ENCODE data around the gene FASN.

FASN gene

GRCh38 chr17:82049521-82049971 is 48.5 kb downstream of the FASN start:
- Histone ChIP-seq H3K9me2 (replicated peaks; ENCODE audit: insufficient read depth, low read length) (no peaks in the 10 kb centered on the region), H3K4me2 (ENCODE audit: low read depth, low read length) (no peak overlapping the region), H4K20me1 (ENCODE audit: insufficient read depth, low read length) (no peaks in the 10 kb centered on the region), H3K36me3 (replicated peaks; ENCODE audit: insufficient read depth, low read length) (no peaks in the 10 kb centered on the region; the same call in 1 of the 2 replicates), H3K9ac (ENCODE audit: low read length) (no peak overlapping the region), H3K27ac (ENCODE audit: low read length) (no peak overlapping the region), H3K79me2 (ENCODE audit: low read length) (peaks cover 24% of the 10 kb centered on the region), H3K4me3 (ENCODE audit: low read length) (no peak overlapping the region), H3K27me3 (replicated peaks; ENCODE audit: insufficient read depth, low read length) (no peaks in the 10 kb centered on the region), H3K9me3 (replicated peaks; ENCODE audit: insufficient read depth, low read length) (no peaks in the 10 kb centered on the region), H3F3A (ENCODE audit: insufficient read depth, low read length) (no peaks in the 10 kb centered on the region), H2AFZ (ENCODE audit: low read length) (no peak overlapping the region), H3K4me1 (ENCODE audit: low read length) (peaks cover 7% of the 10 kb centered on the region; the same call in 1 of the 2 replicates)
- DNase-seq: no peak
- TF ChIP-seq CTCF (IDR thresholded peaks at IDR 0.05; ENCODE audit: low read length): no peak
- TF ChIP-seq EZH2phosphoT487 (IDR thresholded peaks at IDR 0.05; ENCODE audit: low read length): no peak
- no peak for TF ChIP-seq EZH2 (optimal IDR thresholded peaks at IDR 0.05; ENCODE audit: low read depth, low read length)

DNA sequence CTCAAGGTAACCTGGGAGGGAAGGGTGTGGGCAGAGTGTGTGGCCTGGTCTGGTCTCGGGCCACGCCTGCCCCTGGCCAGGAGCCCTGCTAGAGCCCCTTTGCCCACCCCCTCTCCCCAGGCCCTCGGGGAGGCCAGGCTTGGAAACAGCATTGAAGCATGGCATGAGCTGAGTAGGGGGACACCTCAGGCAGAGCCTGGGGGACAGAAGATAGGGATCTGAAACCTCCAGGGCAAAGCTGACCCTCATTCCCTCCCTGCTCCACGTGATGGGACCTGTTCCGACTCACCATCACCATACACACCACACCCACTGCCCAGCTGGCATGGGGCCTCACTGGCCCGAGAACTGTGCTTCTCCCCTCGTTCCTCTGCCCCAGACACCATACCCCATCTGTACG is 48.9 kb downstream of the FASN start:
- Histone ChIP-seq H3K9ac (ENCODE audit: low read length) (no peak overlapping the region), H4K20me1 (ENCODE audit: insufficient read depth, low read length) (no peaks in the 10 kb centered on the region), H3K79me2 (ENCODE audit: low read length) (peaks cover 24% of the 10 kb centered on the region), H3K4me2 (ENCODE audit: low read depth, low read length) (no peak overlapping the region), H3K9me2 (replicated peaks; ENCODE audit: insufficient read depth, low read length) (no peaks in the 10 kb centered on the region), H3K36me3 (replicated peaks; ENCODE audit: insufficient read depth, low read length) (no peaks in the 10 kb centered on the region; the same call in 1 of the 2 replicates), H3K4me1 (ENCODE audit: low read length) (peaks cover 7% of the 10 kb centered on the region; the same call in 1 of the 2 replicates), H2AFZ (ENCODE audit: low read length) (no peak overlapping the region), H3K27ac (ENCODE audit: low read length) (no peak overlapping the region), H3K9me3 (replicated peaks; ENCODE audit: insufficient read depth, low read length) (no peaks in the 10 kb centered on the region), H3F3A (ENCODE audit: insufficient read depth, low read length) (no peaks in the 10 kb centered on the region), H3K27me3 (replicated peaks; ENCODE audit: insufficient read depth, low read length) (no peaks in the 10 kb centered on the region), H3K4me3 (ENCODE audit: low read length) (no peak overlapping the region)
- DNase-seq: no peak
- no peak for TF ChIP-seq EZH2phosphoT487 (IDR thresholded peaks at IDR 0.05; ENCODE audit: low read length)

DNA sequence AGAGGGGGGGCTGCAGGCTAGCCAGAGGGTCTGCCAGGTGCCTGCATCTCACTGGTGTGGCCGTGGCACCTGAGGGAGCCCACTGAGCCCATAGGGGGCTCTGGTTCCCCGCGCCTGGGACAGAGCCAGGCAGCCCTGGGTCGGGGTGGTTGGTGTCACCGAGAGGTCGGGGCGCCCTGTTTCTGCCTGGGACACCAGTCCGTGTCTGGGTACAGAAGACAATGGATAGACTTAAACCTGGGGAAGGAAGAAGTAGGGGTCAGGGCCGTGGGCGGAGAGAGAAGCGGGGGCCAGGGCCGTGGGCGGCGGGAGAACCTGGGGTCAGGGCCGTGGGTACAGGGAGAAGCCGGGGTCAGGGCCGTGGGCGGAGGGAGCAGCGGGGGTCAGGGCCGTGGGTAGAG is 49.5 kb downstream of the FASN start:
- H3K79me2 ChIP-seq (ENCODE audit: low read length): peaks cover 19% of the 10 kb centered on the region
- H3K36me3 ChIP-seq (replicated peaks; ENCODE audit: insufficient read depth, low read length): no peaks in the 10 kb centered on the region; the same call in 1 of the 2 replicates
- H2AFZ ChIP-seq (ENCODE audit: low read length): no peak overlapping the region
- no peaks in the 10 kb centered on the region for H3K9me3 ChIP-seq (replicated peaks; ENCODE audit: insufficient read depth, low read length)
- no peaks in the 10 kb centered on the region for H4K20me1 ChIP-seq (ENCODE audit: insufficient read depth, low read length)
- no peak overlapping the region for H3K4me2 ChIP-seq (ENCODE audit: low read depth, low read length)
- H3K9ac ChIP-seq (ENCODE audit: low read length): no peak overlapping the region
- peaks cover 7% of the 10 kb centered on the region; the same call in 1 of the 2 replicates for H3K4me1 ChIP-seq (ENCODE audit: low read length)
- no peaks in the 10 kb centered on the region for H3K9me2 ChIP-seq (replicated peaks; ENCODE audit: insufficient read depth, low read length)
- no peaks in the 10 kb centered on the region for H3F3A ChIP-seq (ENCODE audit: insufficient read depth, low read length)
- H3K4me3 ChIP-seq (ENCODE audit: low read length): no peak overlapping the region
- H3K27ac ChIP-seq (ENCODE audit: low read length): no peak overlapping the region
- TF ChIP-seq CTCF (IDR thresholded peaks at IDR 0.05; ENCODE audit: low read length) (no peak), EZH2 (optimal IDR thresholded peaks at IDR 0.05; ENCODE audit: low read depth, low read length) (no peak), EZH2phosphoT487 (IDR thresholded peaks at IDR 0.05; ENCODE audit: low read length) (no peak)
- H3K27me3 ChIP-seq (replicated peaks; ENCODE audit: insufficient read depth, low read length): no peaks in the 10 kb centered on the region
- DNase-seq: no peak

DNA sequence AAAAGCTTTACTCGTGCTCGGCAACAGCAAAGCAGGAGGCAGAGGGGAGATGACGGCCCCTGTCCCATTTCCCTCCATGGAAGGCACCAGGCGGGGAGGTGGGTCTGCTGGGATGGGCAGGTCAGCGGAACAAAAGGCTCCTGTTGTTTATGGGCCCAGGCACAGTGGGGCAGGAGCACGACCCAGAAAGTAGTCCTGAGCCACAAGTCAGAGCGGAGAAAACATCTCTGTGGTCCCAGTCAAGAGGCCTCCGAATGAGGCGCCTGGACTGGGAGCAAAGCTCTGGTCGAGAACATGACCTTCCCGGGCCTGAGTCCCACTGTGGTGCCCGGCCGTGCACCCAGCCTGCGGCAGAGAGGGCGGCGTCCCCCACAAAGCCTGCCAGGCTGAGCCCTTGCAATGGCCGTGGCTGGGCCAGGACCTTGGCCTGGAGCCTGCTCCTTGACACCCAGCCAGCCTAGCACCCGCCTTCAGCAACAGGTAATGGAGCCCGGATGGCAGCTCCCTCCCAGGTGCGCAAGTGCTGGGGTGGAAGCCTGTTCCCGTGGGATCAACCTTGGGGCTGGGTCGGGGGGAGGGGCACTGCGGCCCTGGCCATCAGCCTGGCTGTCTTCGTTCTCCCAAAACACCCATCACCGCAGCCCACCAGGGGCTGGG is 50.0 kb downstream of the FASN start:
- no peak for TF ChIP-seq EZH2 (optimal IDR thresholded peaks at IDR 0.05; ENCODE audit: low read depth, low read length)
- no peak for TF ChIP-seq EZH2phosphoT487 (IDR thresholded peaks at IDR 0.05; ENCODE audit: low read length)
- TF ChIP-seq CTCF (IDR thresholded peaks at IDR 0.05; ENCODE audit: low read length): no peak
- H3K36me3 ChIP-seq (replicated peaks; ENCODE audit: insufficient read depth, low read length): no peaks in the 10 kb centered on the region; the same call in 1 of the 2 replicates
- no peak overlapping the region for H3K4me3 ChIP-seq (ENCODE audit: low read length)
- no peaks in the 10 kb centered on the region for H4K20me1 ChIP-seq (ENCODE audit: insufficient read depth, low read length)
- H3K27me3 ChIP-seq (replicated peaks; ENCODE audit: insufficient read depth, low read length): no peaks in the 10 kb centered on the region
- DNase-seq: no peak
- no peak overlapping the region for H3K4me2 ChIP-seq (ENCODE audit: low read depth, low read length)
- no peak overlapping the region for H2AFZ ChIP-seq (ENCODE audit: low read length)
- H3K79me2 ChIP-seq (ENCODE audit: low read length): peaks cover 14% of the 10 kb centered on the region
- no peaks in the 10 kb centered on the region for H3K9me2 ChIP-seq (replicated peaks; ENCODE audit: insufficient read depth, low read length)
- no peak overlapping the region for H3K27ac ChIP-seq (ENCODE audit: low read length)
- H3K9me3 ChIP-seq (replicated peaks; ENCODE audit: insufficient read depth, low read length): no peaks in the 10 kb centered on the region
- no peaks in the 10 kb centered on the region for H3F3A ChIP-seq (ENCODE audit: insufficient read depth, low read length)
- peaks cover 5% of the 10 kb centered on the region; the same call in 1 of the 2 replicates for H3K4me1 ChIP-seq (ENCODE audit: low read length)
- no peak overlapping the region for H3K9ac ChIP-seq (ENCODE audit: low read length)

All from MM.1S (cell line).